Body of pancreas (tissue), 4 donors: ENCODE results near the gene WRAP73. TPM values are rescaled to one million over a fixed set of nuclear protein-coding genes. Genes with fewer than 3 reads are reported as not detected.

Experiments used
- ATAC-seq: fragments of 150-250 bp; one replicate; pipeline ENCODE4 v1.9.1; 2016
- DNase-seq, 4 donors: peaks; one replicate each; pipeline ENCODE4 v3.0.0-alpha.2; 2019
- H3K27ac ChIP-seq, 4 donors: fragments of 200-600 bp; sonication (generic); 1 replicate in 3 of 4; 2 replicates in 1 of 4; pipeline versions ENCODE4 v1.5.1 to v1.6.1; 2016 to 2019; ENCODE audit warnings: mild to moderate bottlenecking in 1 of 4, mixed read lengths in 1 of 4, moderate library complexity in 1 of 4
- H3K27me3 ChIP-seq, 2 donors: fragments of 200-600 bp; sonication (generic); one replicate each; pipeline ENCODE4 v1.6.0; 2016; ENCODE audit warnings: mild to moderate bottlenecking in 1 of 2
- H3K36me3 ChIP-seq, 2 donors: fragments of 200-600 bp; sonication (generic); replicated peaks in 1 of 2; 2 replicates each; pipeline ENCODE4 v1.5.1; 2016; ENCODE audit warnings: low read depth in 2 of 2; ENCODE audit not compliant: insufficient read depth in 1 of 2
- H3K4me1 ChIP-seq: fragments of 200-600 bp; sonication (generic); one replicate; pipeline ENCODE4 v1.6.0; 2016
- H3K4me3 ChIP-seq, 2 donors: fragments of 200-600 bp; sonication (generic); 1 replicate in 1 of 2; 2 replicates in 1 of 2; pipeline ENCODE4 v1.5.1; 2016 to 2019
- H3K9me3 ChIP-seq, 3 donors: fragments of 200-600 bp; sonication (generic); 1 replicate in 2 of 3; 2 replicates in 1 of 3; pipeline ENCODE4 v1.5.1; 2016
- POLR2A ChIP-seq, 3 donors: fragments of 450-650 bp; IDR thresholded peaks; one replicate each; pipeline ENCODE4 v1.6.1; 2016; ENCODE audit warnings: antibody characterized with exemption in 3 of 3, mild to moderate bottlenecking in 2 of 3
- WGBS, 2 donors: methylation state at CpG; one replicate each; pipeline ENCODE4 v1.1.5; 2017; 5-methylcytosine and 5-hydroxymethylcytosine counted together
- intact Hi-C: fragments of 100-400 bp; cut with DNase I; formaldehyde crosslinking; loops from one replicate; pipeline ENCODE4 v1.15.1; 2023
- total RNA-seq, 2 donors: library from RNA; depleted of rRNA; stranded (reverse); fragments of >200 nt; gene quantifications; one replicate each; pipeline ENCODE4 v1.1.0, GENCODE V29; 2016
- TF ChIP-seq, protein P1 (sequence below), 7 experiments: fragments of 450-650 bp in 4 of 7; fragments of 200-600 bp in 3 of 7; sonication (generic) in 3 of 7; IDR thresholded peaks; one replicate each; pipeline ENCODE4 v1.5.1; 2016 to 2019; ENCODE audit warnings: antibody characterized with exemption in 7 of 7

The WRAP73 gene
- total RNA-seq, 2 donors from 2014 or later, result 7.8 to 35.6 TPM

DNA sequence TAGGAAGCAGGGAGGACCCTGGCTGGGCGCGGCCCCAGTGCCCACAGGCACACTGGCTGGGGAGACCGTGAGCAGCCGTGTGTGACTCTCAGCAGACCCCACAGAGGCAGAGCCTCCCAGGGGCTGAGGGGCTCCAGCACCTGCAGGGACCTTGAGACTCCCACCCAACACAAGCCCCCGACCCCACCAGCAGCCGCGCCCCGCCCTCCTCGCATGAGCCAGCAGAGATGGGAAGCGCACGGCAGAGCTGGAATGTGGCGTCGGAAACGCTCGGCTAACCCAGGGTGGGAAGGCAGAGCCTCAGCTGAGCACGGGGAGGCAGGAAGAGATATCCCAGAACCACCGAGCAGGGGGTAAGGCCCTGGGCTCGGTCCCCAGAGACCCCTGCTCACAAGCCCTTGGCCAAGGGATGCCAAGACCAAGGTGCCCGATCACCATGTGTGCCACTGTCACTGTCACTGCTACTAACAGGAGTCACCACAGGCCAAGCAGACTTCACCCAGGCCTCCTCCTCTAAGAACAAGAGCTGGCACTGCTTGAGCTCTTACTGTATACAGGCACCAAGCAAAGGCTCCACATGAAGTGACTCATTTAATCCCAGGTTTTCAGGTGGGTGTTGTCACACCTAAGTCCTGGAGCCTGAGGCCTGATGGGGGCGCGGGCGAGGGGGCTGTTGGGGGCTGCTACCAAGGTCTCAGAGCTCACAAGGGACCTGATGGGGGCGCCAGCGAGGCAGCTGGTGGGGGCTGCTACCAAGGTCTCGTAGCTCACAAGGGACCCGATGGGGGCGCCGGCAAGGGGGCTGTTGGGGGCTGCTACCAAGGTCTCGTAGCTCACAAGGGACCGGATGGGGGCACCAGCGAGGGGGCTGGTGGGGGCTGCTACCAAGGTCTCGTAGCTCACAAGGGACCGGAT, 58.7 kb downstream of the WRAP73 start:
- no peak for DNase-seq

DNA sequence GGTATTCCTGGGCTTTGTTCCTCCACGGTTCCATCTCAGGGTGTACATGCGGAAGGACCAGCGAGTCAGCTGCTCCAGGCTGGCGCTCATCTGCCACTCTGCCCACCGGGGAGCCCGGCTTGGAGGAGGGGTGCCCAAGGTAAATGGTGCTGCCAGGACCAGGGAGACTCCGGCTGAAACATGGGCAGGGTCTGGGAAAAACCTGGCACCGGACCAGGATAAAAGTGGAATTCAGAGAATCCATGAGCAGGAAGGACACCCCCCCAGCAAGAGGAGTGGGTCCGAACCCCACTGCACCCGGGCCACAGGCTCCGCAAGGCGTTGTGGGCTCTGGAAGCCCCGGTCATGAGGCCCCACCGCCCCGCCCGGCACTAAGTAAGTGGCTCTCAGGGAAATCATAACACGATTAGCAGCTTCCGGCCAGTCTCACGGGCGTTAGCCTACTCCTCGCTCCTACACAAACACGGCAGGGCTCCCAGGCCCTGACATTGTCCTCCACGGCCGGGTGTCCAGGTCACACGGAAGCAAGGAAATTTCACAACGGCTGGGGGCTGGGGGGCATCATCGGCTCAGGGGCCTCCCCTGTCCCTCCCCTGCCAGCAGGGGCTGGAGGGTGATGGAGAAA, 59.7 kb downstream of the WRAP73 start:
- TF ChIP-seq, protein P1, sequence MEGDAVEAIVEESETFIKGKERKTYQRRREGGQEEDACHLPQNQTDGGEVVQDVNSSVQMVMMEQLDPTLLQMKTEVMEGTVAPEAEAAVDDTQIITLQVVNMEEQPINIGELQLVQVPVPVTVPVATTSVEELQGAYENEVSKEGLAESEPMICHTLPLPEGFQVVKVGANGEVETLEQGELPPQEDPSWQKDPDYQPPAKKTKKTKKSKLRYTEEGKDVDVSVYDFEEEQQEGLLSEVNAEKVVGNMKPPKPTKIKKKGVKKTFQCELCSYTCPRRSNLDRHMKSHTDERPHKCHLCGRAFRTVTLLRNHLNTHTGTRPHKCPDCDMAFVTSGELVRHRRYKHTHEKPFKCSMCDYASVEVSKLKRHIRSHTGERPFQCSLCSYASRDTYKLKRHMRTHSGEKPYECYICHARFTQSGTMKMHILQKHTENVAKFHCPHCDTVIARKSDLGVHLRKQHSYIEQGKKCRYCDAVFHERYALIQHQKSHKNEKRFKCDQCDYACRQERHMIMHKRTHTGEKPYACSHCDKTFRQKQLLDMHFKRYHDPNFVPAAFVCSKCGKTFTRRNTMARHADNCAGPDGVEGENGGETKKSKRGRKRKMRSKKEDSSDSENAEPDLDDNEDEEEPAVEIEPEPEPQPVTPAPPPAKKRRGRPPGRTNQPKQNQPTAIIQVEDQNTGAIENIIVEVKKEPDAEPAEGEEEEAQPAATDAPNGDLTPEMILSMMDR (IDR thresholded peaks at IDR 0.05), result no peak
- no peak for TF ChIP-seq POLR2A (IDR thresholded peaks at IDR 0.05)
- no peak for ATAC-seq
- H3K9me3 ChIP-seq, result no peaks in the 10 kb centered on the region
- no peaks in the 10 kb centered on the region for H3K36me3 ChIP-seq
- H3K27ac ChIP-seq, result no peak overlapping the region
- no peak overlapping the region for H3K4me3 ChIP-seq
- WGBS, 2 donors, result 37 to 61% methylated on average over 2 to 25 of the region's 27 CpGs
- intact Hi-C loops, result no loop called here
- no peaks in the 10 kb centered on the region for H3K27me3 ChIP-seq
- DNase-seq, result no peak
- no peaks in the 10 kb centered on the region for H3K4me1 ChIP-seq

More for the DNA sequence above, 58.7 kb downstream of the WRAP73 start:
- Histone ChIP-seq H3K27me3 (no peaks in the 10 kb centered on the region), H3K36me3 (no peaks in the 10 kb centered on the region), H3K4me1 (no peaks in the 10 kb centered on the region), H3K9me3 (no peaks in the 10 kb centered on the region), H3K4me3 (no peak overlapping the region), H3K27ac (no peak overlapping the region)
- 78 to 90% methylated on average over 6 to 28 of the region's 33 CpGs for WGBS, 2 donors
- ATAC-seq, result no peak
- intact Hi-C loops, result no loop called here
- TF ChIP-seq, protein P1 (IDR thresholded peaks at IDR 0.05), result no peak
- TF ChIP-seq POLR2A (IDR thresholded peaks at IDR 0.05), result no peak

DNA sequence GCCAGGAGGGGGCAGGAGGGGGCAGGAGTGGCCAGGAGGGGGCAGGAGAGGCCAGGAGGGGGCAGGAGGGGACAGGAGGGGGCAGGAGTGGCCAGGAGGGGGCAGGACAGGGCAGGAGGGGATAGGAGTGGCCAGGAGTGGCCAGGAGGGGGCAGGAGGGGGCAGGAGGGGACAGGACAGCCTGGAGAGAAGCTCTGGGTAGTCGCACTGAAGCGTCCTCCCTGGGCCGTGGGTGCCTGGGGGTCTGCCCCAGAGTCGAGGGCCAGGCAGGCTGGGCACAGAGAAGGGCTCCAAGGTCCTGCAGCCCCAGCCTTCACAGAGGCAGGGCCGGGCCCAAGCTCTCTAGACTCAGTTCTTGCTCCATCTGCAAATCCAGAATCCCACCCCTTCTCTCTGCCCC, 61.5 kb downstream of the WRAP73 start:
- no peak overlapping the region for H3K27ac ChIP-seq
- WGBS, 2 donors, result 64 to 68% methylated on average over 5 of the region's 5 CpGs
- H3K27me3 ChIP-seq, result no peaks in the 10 kb centered on the region
- H3K4me3 ChIP-seq, result no peak overlapping the region
- DNase-seq (no peak), ATAC-seq (no peak)
- no peaks in the 10 kb centered on the region for H3K4me1 ChIP-seq
- no peaks in the 10 kb centered on the region for H3K36me3 ChIP-seq
- no peaks in the 10 kb centered on the region for H3K9me3 ChIP-seq
- intact Hi-C loops, result no loop called here
- TF ChIP-seq, protein P1 (IDR thresholded peaks at IDR 0.05), result no peak
- TF ChIP-seq POLR2A (IDR thresholded peaks at IDR 0.05), result no peak

DNA sequence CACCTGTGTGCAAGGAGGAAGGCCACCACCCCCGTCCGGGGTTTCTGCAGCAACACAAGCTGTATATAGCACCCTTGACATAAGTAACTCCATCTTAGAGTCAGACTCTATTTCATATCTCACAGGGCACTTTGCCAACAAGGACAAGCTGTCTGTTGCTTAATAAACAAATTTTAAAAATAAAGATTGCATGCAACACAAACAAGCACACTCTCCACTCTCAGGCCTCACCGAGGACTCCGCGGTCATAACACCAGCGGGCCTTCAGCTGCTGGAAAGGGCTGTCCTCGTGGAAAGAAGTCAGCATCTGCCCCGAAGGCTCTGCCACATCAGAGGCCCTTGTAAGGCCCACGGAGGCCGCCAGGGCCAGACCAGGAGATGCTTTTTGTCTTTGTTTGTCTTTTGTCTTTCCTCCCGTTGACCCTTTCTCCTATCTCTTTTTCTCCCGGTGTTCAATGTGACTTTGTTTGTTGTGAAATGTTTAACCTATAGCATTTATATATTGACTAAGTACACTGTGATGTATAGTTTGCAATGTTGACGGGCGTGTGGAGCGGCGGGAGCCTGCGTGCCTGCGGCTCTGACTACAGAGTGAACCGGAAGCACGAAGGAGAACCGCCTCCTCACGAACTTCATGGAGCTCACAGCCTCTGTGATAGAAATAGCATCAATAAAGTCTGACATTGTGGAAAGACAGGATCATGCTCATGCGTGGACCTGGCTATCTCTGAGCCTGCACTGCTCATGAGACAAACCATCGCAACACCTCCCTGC, 62.7 kb downstream of the WRAP73 start:
- H3K27me3 ChIP-seq, result no peaks in the 10 kb centered on the region
- no peak overlapping the region for H3K4me3 ChIP-seq
- ATAC-seq, result no peak
- no peaks in the 10 kb centered on the region for H3K4me1 ChIP-seq
- H3K27ac ChIP-seq, result no peak overlapping the region
- H3K36me3 ChIP-seq, result no peaks in the 10 kb centered on the region
- no peaks in the 10 kb centered on the region for H3K9me3 ChIP-seq
- WGBS, 2 donors, result 63 to 73% methylated on average over 24 of the region's 24 CpGs
- intact Hi-C loops, result no loop called here
- no peak for DNase-seq
- no peak for TF ChIP-seq POLR2A (IDR thresholded peaks at IDR 0.05)
- TF ChIP-seq, protein P1 (IDR thresholded peaks at IDR 0.05), result no peak
